ENCODE measurements around the gene DLK2.

DLK2 gene

DNA sequence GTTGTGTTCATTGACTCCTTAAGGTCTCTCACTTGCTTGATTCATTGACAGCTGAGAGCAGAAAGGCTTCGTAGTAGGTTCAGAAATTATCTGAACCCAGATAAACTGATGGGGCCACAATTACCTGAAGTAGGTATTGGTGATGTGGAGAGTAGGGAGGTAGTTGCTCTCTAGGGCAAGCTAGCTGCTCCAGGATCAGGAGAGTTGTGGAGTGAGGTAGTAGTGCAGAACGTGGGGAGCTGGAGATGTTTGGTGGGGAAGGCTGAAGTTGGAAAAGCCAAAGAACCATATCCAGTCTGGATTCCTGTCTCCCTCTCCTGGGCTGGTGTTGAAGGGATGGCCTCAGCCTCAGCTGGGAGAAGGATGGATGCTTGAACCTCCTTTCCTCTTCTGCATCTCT lies 37.9 kb upstream of the DLK2 start:
- Histone ChIP-seq H3K4me3 (ENCODE audit: low read depth, low read length, poor library complexity, severe bottlenecking) (no peak overlapping the region), H3K27ac (ENCODE audit: low read depth, low read length, poor library complexity, severe bottlenecking) (no peak overlapping the region), H2AFZ (ENCODE audit: low read length) (no peak overlapping the region), H3F3A (ENCODE audit: insufficient read depth, low read length) (no peaks in the 10 kb centered on the region), H3K9me2 (ENCODE audit: low read depth, low read length) (no peaks in the 10 kb centered on the region), H3K9me3 (ENCODE audit: low read length) (no peaks in the 10 kb centered on the region), H4K20me1 (ENCODE audit: insufficient read depth, low read length) (no peaks in the 10 kb centered on the region), H3K4me2 (ENCODE audit: low read length) (no peak overlapping the region), H3K79me2 (ENCODE audit: insufficient read depth, low read length) (no peaks in the 10 kb centered on the region), H3K9ac (ENCODE audit: low read length) (no peak overlapping the region), H3K36me3 (ENCODE audit: insufficient read depth, low read length) (no peaks in the 10 kb centered on the region), H3K4me1 (ENCODE audit: insufficient read depth, low read length, severe bottlenecking) (peaks cover 6% of the 10 kb centered on the region), H3K27me3 (ENCODE audit: insufficient read depth, low read length) (no peaks in the 10 kb centered on the region)
- TF ChIP-seq EZH2 (IDR thresholded peaks at IDR 0.05; ENCODE audit: borderline replicate concordance, low read length) (no peak), CTCF (IDR thresholded peaks at IDR 0.05; ENCODE audit: low read length) (no peak)

GRCh38 chr6:43492673-43493072 lies 37.3 kb upstream of the DLK2 start:
- H3K4me2 ChIP-seq (ENCODE audit: low read length), result no peak overlapping the region
- H2AFZ ChIP-seq (ENCODE audit: low read length), result no peak overlapping the region
- no peak overlapping the region for H3K9ac ChIP-seq (ENCODE audit: low read length)
- H3K27me3 ChIP-seq (ENCODE audit: insufficient read depth, low read length), result no peaks in the 10 kb centered on the region
- no peaks in the 10 kb centered on the region for H3K36me3 ChIP-seq (ENCODE audit: insufficient read depth, low read length)
- H3F3A ChIP-seq (ENCODE audit: insufficient read depth, low read length), result no peaks in the 10 kb centered on the region
- no peaks in the 10 kb centered on the region for H3K9me3 ChIP-seq (ENCODE audit: low read length)
- no peak overlapping the region for H3K27ac ChIP-seq (ENCODE audit: low read depth, low read length, poor library complexity, severe bottlenecking)
- peaks cover 6% of the 10 kb centered on the region for H3K4me1 ChIP-seq (ENCODE audit: insufficient read depth, low read length, severe bottlenecking)
- no peak overlapping the region for H3K4me3 ChIP-seq (ENCODE audit: low read depth, low read length, poor library complexity, severe bottlenecking)
- no peaks in the 10 kb centered on the region for H3K79me2 ChIP-seq (ENCODE audit: insufficient read depth, low read length)
- TF ChIP-seq EZH2 (IDR thresholded peaks at IDR 0.05; ENCODE audit: borderline replicate concordance, low read length) (no peak), CTCF (IDR thresholded peaks at IDR 0.05; ENCODE audit: low read length) (no peak)
- H4K20me1 ChIP-seq (ENCODE audit: insufficient read depth, low read length), result no peaks in the 10 kb centered on the region
- no peaks in the 10 kb centered on the region for H3K9me2 ChIP-seq (ENCODE audit: low read depth, low read length)

DNA sequence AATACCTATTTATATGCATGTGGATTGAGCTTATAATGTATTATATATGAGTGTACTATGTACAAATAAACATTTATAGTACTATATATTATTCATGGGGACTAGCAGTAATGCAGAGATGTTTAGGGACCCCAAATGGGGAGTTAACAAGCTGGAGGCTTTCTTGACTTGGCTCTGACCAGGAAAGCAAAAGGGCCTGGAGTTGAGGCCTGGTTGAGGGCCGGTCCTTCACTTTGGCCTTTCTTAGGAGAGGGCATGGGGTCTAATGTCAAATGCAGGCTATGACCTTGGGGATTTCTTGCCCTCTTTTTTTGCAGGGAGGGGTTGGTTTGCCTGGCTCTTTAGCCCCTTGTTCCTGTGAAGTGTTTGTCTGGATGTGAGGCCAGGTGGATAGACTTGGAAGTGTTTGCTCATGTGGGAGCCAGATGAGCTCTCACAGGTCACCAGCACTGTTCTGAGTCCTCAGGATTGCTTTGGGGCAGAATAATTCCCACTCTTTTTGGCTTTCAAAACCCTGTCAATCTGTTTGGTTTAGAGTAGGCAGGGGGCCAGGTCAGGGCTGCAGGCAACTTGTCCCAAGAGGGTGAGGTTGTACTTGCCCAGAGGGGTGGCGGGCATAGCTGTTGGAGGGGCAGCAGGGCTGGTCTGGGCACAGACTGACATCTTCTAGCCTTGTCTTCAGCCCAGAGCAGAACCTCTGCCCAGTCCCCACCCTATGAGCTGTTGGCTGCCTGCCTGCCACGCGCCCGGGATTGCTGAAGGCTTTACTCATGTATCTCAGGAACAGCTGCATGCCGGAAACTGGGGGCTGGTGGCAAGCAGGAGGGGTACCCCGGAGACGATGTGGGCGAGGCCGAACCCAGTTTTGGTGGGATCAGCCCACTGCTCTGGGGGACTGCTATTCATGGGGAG lies 36.7 kb upstream of the DLK2 start:
- H4K20me1 ChIP-seq (ENCODE audit: insufficient read depth, low read length), result no peaks in the 10 kb centered on the region
- H3K36me3 ChIP-seq (ENCODE audit: insufficient read depth, low read length), result no peaks in the 10 kb centered on the region
- H3K9ac ChIP-seq (ENCODE audit: low read length), result no peak overlapping the region
- TF ChIP-seq EZH2 (IDR thresholded peaks at IDR 0.05; ENCODE audit: borderline replicate concordance, low read length) (no peak), CTCF (IDR thresholded peaks at IDR 0.05; ENCODE audit: low read length) (no peak)
- no peaks in the 10 kb centered on the region for H3K79me2 ChIP-seq (ENCODE audit: insufficient read depth, low read length)
- H3K27ac ChIP-seq (ENCODE audit: low read depth, low read length, poor library complexity, severe bottlenecking), result no peak overlapping the region
- no peak overlapping the region for H3K4me2 ChIP-seq (ENCODE audit: low read length)
- no peak overlapping the region for H3K4me3 ChIP-seq (ENCODE audit: low read depth, low read length, poor library complexity, severe bottlenecking)
- no peaks in the 10 kb centered on the region for H3K9me3 ChIP-seq (ENCODE audit: low read length)
- H3F3A ChIP-seq (ENCODE audit: insufficient read depth, low read length), result no peaks in the 10 kb centered on the region
- H2AFZ ChIP-seq (ENCODE audit: low read length), result no peak overlapping the region
- no peaks in the 10 kb centered on the region for H3K27me3 ChIP-seq (ENCODE audit: insufficient read depth, low read length)
- H3K9me2 ChIP-seq (ENCODE audit: low read depth, low read length), result no peaks in the 10 kb centered on the region
- H3K4me1 ChIP-seq (ENCODE audit: insufficient read depth, low read length, severe bottlenecking), result peaks cover 6% of the 10 kb centered on the region
